SH-SY5Y (cell line): Measurements from ENCODE around the gene IQSEC3.

Experiments
- GATA2 ChIP-seq: IDR thresholded peaks from 2 replicates; pipeline ENCODE4 v1.6.1; 2011; ENCODE audit warnings: mild to moderate bottlenecking, low read depth, low read length
- GATA3 ChIP-seq: IDR thresholded peaks from 2 replicates; pipeline ENCODE4 v1.6.1; 2011; ENCODE audit warnings: low read depth, mild to moderate bottlenecking, low read length, moderate library complexity

GRCh38 chr12:206746-207440, 140.3 kb downstream of the IQSEC3 start:
- TF ChIP-seq GATA2 (no peak), GATA3 (no peak)
